Measurements from ENCODE around the gene MICAL2. TPM values are rescaled to one million over a fixed set of nuclear protein-coding genes. Genes with fewer than 3 reads are reported as not detected.

MICAL2 gene
- total and polyA plus RNA-seq, 10 of the 15 experiments (the other 5 are each of a cell fraction or from before 2014, with no cell fraction given) = 0.90 to 5.6 (median 2.4) TPM

- no peak for TF ChIP-seq ATF2 (IDR thresholded peaks at IDR 0.05; ENCODE audit: low read length)
- no peak for TF ChIP-seq KAT2A (conservative IDR thresholded peaks at IDR 0.05; ENCODE audit: control insufficient read depth, low read depth, low read length)
- TF ChIP-seq CBX3 (IDR thresholded peaks at IDR 0.05; ENCODE audit: borderline replicate concordance, low read depth) = no peak
- no peak for TF ChIP-seq MEF2B (IDR thresholded peaks at IDR 0.05; ENCODE audit: partially characterized antibody, poor library complexity, severe bottlenecking)
- TF ChIP-seq CBFB (IDR thresholded peaks at IDR 0.05; ENCODE audit: low read depth) = no peak
Measured at GRCh38 chr11:12182302-12182675, 71.9 kb downstream of the MICAL2 start (continued).

GRCh38 chr11:12182676-12183541, 72.5 kb downstream of the MICAL2 start:
- SMC1A ChIA-PET (ENCODE audit: uncharacterized antibody, unreplicated experiment) = interaction anchor here (0.8 kb wide), 1 partner anchor 50 kb away, joined by 3 read pairs; no protein-coding TSS in a partner anchor
- Histone ChIP-seq H3K9me3 (replicated peaks; ENCODE audit: control insufficient read depth, insufficient read depth, low read length) (no peaks in the 10 kb centered on the region), H3K4me2 (ENCODE audit: control insufficient read depth, insufficient read depth) (no peak overlapping the region), H3K27me3 (replicated peaks in 1 of 2; ENCODE audit: control insufficient read depth in 2 of 2, insufficient read depth in 2 of 2, low read length in 1 of 2) (no peaks in the 10 kb centered on the region), H2AFZ (ENCODE audit: control insufficient read depth, low read depth, low read length) (no peak overlapping the region), H3K36me3 (ENCODE audit: control insufficient read depth in 2 of 2, insufficient read depth in 2 of 2, low read length in 1 of 2) (no peaks in the 10 kb centered on the region), H3K79me2 (ENCODE audit: control insufficient read depth, insufficient read depth, low read length) (no peaks in the 10 kb centered on the region), H3K9ac (ENCODE audit: control insufficient read depth, insufficient read depth, low read length) (no peak overlapping the region), H4K20me1 (ENCODE audit: control insufficient read depth, insufficient read depth) (no peaks in the 10 kb centered on the region), H3K4me3 (no peak overlapping the region), H3K4me1 (ENCODE audit: control insufficient read depth, insufficient read depth, low read length) (no peaks in the 10 kb centered on the region), H3K27ac (ENCODE audit: control insufficient read depth, insufficient read depth) (no peak overlapping the region)
- WGBS (ENCODE audit: insufficient coverage, insufficient replicate concordance, low lambda C conversion rate, missing lambda C conversion rate) = 69% methylated on average over 12 of the region's 12 CpGs
- POLR2A ChIA-PET = no interaction called here
- no peak for DNase-seq (ENCODE audit: low read depth, low spot score)
- intact Hi-C loops (cut with micrococcal nuclease; ENCODE audit: unreplicated experiment) = no loop called here
- no peak for TF ChIP-seq NFYA (IDR thresholded peaks at IDR 0.05; ENCODE audit: borderline replicate concordance, low read depth, low read length)
- no peak for ATAC-seq
- in situ Hi-C loops (cut with MboI) = no loop called here
- FAIRE-seq = no peak
- BruUV-seq (replicated peaks) = no TSS peak
- RAD21 ChIA-PET (ENCODE audit: unreplicated experiment) = no interaction called here
- CTCF ChIA-PET = interaction anchor here (0.7 to 1.5 kb wide), 2 partner anchors 9 to 12 kb away, joined by 3 to 4 read pairs; no protein-coding TSS in a partner anchor
